ENCODE results near the gene HTT. TPM values are rescaled to one million over a fixed set of nuclear protein-coding genes. Genes with fewer than 3 reads are reported as not detected.

HTT gene
- total RNA-seq, 1 experiment from 2014 or later, result 18.4 TPM

GRCh38 chr4:3062471-3062870 is 12.0 kb upstream of the HTT start:
- Histone ChIP-seq H3K4me1 (ENCODE audit: insufficient read depth, low read length) (no peaks in the 10 kb centered on the region), H3K9me3 (ENCODE audit: low read length) (no peaks in the 10 kb centered on the region), H3K27me3 (ENCODE audit: low read length) (no peaks in the 10 kb centered on the region), H4K20me1 (ENCODE audit: low read length) (no peaks in the 10 kb centered on the region), H3F3A (ENCODE audit: low read length, unreplicated experiment) (no peaks in the 10 kb centered on the region), H3K4me3 (ENCODE audit: low read length) (no peak overlapping the region), H3K79me2 (ENCODE audit: low read length) (no peaks in the 10 kb centered on the region), H3K9ac (ENCODE audit: low read length) (no peak overlapping the region), H3K27ac (ENCODE audit: low read length) (no peak overlapping the region), H2AFZ (ENCODE audit: low read length) (no peak overlapping the region), H3K9me2 (replicated peaks; ENCODE audit: low read length) (no peaks in the 10 kb centered on the region), H3K4me2 (ENCODE audit: low read length) (no peak overlapping the region), H3K36me3 (ENCODE audit: low read depth, low read length) (no peaks in the 10 kb centered on the region)
- DNase-seq, result no peak
- ATAC-seq, result no peak
- TF ChIP-seq CTCF (conservative IDR thresholded peaks at IDR 0.05; ENCODE audit: low read depth, low read length), result no peak
- no peak for TF ChIP-seq EZH2 (IDR thresholded peaks at IDR 0.05; ENCODE audit: low read length, unreplicated experiment)
- TF ChIP-seq EZH2phosphoT487 (IDR thresholded peaks at IDR 0.05; ENCODE audit: borderline replicate concordance, low read length), result no peak
- ChIA-PET CTCF (no interaction called here), POLR2A (ENCODE audit: unreplicated experiment) (no interaction called here)
- intact Hi-C loops (cut with micrococcal nuclease), result no loop called here
- BruUV-seq (replicated peaks), result no TSS peak

- TF ChIP-seq EZH2phosphoT487 (IDR thresholded peaks at IDR 0.05; ENCODE audit: borderline replicate concordance, low read length), result no peak
- TF ChIP-seq CTCF (conservative IDR thresholded peaks at IDR 0.05; ENCODE audit: low read depth, low read length), result no peak
- no peak for TF ChIP-seq EZH2 (IDR thresholded peaks at IDR 0.05; ENCODE audit: low read length, unreplicated experiment)
- H3K9ac ChIP-seq (ENCODE audit: low read length), result no peak overlapping the region
- H3F3A ChIP-seq (ENCODE audit: low read length, unreplicated experiment), result no peaks in the 10 kb centered on the region
- ATAC-seq (no peak), DNase-seq (no peak)
- no peak overlapping the region for H2AFZ ChIP-seq (ENCODE audit: low read length)
- no peaks in the 10 kb centered on the region for H3K9me3 ChIP-seq (ENCODE audit: low read length)
- H4K20me1 ChIP-seq (ENCODE audit: low read length), result no peaks in the 10 kb centered on the region
- ChIA-PET CTCF (interaction anchor here (0.5 kb wide), 1 partner anchor 38 kb away, joined by 3 read pairs; no protein-coding TSS in a partner anchor), POLR2A (ENCODE audit: unreplicated experiment) (no interaction called here)
- H3K27ac ChIP-seq (ENCODE audit: low read length), result no peak overlapping the region
- no peaks in the 10 kb centered on the region for H3K4me1 ChIP-seq (ENCODE audit: insufficient read depth, low read length)
- no peaks in the 10 kb centered on the region for H3K27me3 ChIP-seq (ENCODE audit: low read length)
- no peak overlapping the region for H3K4me3 ChIP-seq (ENCODE audit: low read length)
- H3K4me2 ChIP-seq (ENCODE audit: low read length), result no peak overlapping the region
- H3K36me3 ChIP-seq (ENCODE audit: low read depth, low read length), result no peaks in the 10 kb centered on the region
- intact Hi-C loops (cut with micrococcal nuclease), result no loop called here
- H3K9me2 ChIP-seq (replicated peaks; ENCODE audit: low read length), result no peaks in the 10 kb centered on the region
- BruUV-seq (replicated peaks), result no TSS peak
- no peaks in the 10 kb centered on the region for H3K79me2 ChIP-seq (ENCODE audit: low read length)
Observed at GRCh38 chr4:3065551-3065950, 8.9 kb upstream of the HTT start.

GRCh38 chr4:3066836-3067400 is 7.6 kb upstream of the HTT start:
- Histone ChIP-seq H3K4me1 (ENCODE audit: insufficient read depth, low read length) (no peaks in the 10 kb centered on the region), H3K9me3 (ENCODE audit: low read length) (no peaks in the 10 kb centered on the region), H3K4me3 (ENCODE audit: low read length) (no peak overlapping the region), H3K27me3 (ENCODE audit: low read length) (no peaks in the 10 kb centered on the region), H3F3A (ENCODE audit: low read length, unreplicated experiment) (no peaks in the 10 kb centered on the region), H4K20me1 (ENCODE audit: low read length) (no peaks in the 10 kb centered on the region), H3K27ac (ENCODE audit: low read length) (no peak overlapping the region), H3K9ac (ENCODE audit: low read length) (no peak overlapping the region), H2AFZ (ENCODE audit: low read length) (no peak overlapping the region), H3K36me3 (ENCODE audit: low read depth, low read length) (no peaks in the 10 kb centered on the region), H3K79me2 (ENCODE audit: low read length) (no peaks in the 10 kb centered on the region), H3K9me2 (replicated peaks; ENCODE audit: low read length) (no peaks in the 10 kb centered on the region), H3K4me2 (ENCODE audit: low read length) (no peak overlapping the region)
- CTCF ChIA-PET, result no interaction called here
- no TSS peak for BruUV-seq (replicated peaks)
- TF ChIP-seq EZH2phosphoT487 (IDR thresholded peaks at IDR 0.05; ENCODE audit: borderline replicate concordance, low read length), result no peak
- no peak for DNase-seq
- intact Hi-C loops (cut with micrococcal nuclease), result no loop called here
- ATAC-seq, result no peak
- POLR2A ChIA-PET (ENCODE audit: unreplicated experiment), result no interaction called here
